Measurements from ENCODE around the gene AMACR.

Gene AMACR

DNA sequence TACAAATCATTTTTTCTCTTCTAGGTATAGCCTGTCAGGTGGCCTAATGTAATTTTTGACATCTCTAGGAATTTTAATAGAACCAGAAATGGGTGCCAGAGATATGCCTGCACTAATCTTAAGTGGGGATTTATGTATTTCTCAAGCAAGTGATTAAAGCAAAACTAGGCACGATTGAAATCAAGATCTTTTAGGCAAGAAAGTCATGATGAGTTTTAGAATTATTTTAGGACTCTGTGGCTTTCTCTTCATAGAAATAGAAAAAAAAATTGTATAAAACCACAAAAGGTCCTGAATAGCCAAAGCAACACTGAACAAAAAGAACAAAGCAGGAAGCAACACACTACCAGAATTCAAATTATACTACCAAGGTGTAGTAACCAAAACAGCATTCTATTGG is 952 bp upstream of the AMACR start:
- no peak for DNase-seq (ENCODE audit: low read depth in 1 of 2, low spot score in 1 of 2)

DNA sequence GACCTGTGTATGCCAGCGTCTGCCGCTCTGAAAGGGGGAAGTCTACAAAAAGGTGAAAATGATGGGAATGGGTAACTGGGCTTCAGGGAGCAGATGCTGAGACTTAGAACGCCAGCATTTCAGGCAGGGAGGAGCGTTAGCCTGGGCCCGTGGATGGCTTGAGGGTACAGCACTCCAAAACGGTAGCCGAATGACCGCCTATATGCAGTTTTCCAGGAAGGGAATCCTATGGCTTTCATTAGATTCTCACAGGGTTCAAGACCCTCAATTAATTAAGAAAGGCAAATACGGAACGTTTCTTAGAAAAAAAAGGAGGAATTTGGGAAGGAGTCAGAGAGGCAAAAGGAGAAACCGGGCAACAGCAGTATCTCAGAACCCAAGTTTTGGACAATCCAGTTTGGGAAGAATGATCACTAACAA is 639 bp downstream of the AMACR start:
- DNase-seq (ENCODE audit: low read depth in 1 of 2, low spot score in 1 of 2) = no peak

DNA sequence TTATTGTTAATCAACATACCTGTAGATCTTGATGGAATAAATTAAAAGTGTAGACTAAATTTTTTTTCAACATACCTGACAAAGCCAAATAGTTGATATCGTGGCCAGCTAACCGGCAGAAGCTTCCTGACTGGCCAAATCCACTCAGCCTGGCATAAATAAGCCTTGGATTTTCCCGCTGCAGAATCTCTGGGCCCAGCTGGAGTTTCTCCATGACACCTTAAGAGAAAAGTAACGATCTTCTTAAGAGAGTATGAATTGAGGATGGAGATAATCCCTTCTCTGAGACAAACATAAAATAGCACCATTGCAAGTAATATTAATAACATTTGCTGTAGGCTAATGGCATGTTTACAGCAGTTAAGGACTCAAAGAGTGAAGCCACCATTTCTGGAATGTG is 2.2 kb downstream of the AMACR start:
- DNase-seq (ENCODE audit: low read depth in 1 of 2, low spot score in 1 of 2) = no peak

DNA sequence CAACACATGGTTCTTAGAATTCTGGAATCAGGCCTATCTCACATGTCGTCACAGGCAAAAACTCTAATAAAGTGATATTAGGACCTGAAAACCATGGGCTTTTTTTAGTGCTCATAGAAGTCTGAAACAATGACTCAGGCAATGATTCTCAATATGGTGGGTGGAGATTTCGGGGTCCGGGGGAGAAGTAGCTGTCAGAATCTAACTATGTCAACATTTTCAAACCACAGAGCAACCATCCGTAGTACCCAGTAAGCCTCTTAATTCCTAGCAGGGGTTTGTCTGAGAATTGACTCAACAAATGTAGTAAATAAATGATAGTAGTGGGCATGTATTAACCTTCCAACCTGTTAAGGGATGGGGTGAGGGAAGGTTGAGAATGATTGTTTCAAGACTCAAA is 2.6 kb downstream of the AMACR start:
- DNase-seq (ENCODE audit: low read depth in 1 of 2, low spot score in 1 of 2) = no peak

DNA sequence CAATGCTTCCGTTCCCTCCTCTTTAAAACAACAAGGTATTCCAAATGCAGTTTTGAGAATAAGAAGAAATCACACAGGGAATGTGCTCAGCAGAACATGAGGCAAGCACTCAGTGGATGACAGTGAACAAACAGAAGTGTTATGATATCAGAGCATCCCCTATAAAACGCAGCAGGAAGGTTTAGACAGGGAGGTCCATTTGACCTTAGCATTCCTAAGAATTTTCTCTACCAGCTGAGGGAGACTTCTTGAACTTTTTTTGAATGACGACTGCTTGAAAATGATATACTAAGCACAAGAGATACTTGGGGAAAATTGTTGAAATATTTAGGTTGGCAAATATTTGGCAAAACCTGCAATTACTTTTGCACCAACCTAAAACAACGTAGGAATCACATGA is 3.9 kb downstream of the AMACR start:
- no peak for DNase-seq (ENCODE audit: low read depth in 1 of 2, low spot score in 1 of 2)

DNA sequence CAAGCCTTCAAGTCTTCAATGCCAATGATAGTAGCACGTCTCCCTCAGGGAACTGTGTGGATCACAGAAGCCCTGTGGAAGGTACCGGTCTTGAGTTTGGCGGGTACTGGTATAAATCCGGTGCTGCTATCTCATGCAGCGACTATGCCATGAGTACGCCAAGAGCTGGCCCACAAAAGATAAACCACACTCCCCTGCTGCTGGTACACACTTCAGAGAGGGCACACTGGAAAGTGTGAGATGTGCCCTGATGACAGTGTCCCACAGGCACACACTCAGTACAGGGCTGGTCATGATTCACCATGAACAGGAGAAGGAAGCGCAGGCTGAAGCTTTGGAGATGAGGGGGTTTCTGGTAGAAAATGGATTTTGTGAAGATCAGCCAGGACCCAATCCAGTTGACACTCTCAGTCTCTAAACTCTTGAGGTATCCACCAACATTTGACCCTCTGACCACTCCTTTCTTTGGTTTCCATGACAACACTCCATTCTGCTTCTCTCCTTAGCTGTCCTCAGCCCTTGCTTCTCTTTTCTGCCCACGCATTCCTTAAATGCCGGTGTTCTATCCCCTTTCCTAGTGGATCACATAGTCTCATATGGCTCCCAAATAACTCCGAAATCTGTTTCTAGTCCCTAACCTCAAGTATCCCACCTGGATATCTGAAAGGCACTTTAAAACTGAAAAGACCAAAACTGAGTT is 5.1 kb downstream of the AMACR start:
- DNase-seq (ENCODE audit: low read depth in 1 of 2, low spot score in 1 of 2) = no peak

DNA sequence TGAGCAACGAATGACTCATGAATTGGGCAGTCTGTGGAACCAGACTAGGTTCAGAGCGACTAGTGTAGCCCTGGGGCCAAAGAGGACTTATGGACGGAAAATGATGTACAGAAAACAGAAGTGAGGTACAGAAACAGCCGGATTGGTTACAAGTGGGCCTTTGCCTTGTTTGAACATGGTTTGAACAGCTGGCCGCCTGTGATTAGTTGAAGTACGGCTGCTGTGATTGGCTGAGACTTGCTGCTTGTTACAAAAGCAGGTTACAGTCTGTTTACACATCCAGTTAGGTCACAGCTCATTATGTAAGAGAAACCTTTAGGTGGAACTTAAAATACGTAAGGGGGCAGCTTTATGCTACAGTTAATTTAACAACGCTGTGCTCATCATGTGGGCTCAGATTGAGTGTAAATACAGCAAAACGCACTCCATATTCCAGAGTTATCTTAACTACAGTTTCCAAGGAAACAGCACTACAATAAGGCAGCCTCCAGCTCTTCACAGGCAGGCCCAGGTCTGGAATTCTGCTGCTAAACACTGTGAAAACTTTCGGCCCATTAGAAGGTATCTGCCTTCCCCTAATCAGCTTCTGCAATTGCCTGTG is 6.5 kb downstream of the AMACR start:
- DNase-seq (ENCODE audit: low read depth in 1 of 2, low spot score in 1 of 2) = no peak

DNA sequence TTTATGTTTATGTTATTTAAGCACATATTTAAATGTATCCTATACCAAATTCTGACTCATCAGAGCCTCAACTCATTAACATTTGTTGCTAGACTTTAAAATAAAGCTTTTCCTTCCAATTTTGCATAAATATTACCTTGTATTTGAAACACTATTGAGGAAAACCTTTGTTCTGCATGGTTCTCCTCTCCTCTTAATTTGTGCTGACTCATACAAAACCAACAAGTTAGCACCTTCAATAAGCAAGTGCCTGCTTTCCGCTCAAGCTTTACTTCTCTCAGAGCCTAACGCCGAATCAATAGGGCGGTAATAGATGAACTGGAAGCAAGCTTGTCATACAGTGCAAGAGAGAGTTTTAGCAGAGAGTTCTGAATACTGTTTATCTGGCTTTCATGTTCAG is 7.9 kb downstream of the AMACR start:
- no peak for DNase-seq (ENCODE audit: low read depth in 1 of 2, low spot score in 1 of 2)

DNA sequence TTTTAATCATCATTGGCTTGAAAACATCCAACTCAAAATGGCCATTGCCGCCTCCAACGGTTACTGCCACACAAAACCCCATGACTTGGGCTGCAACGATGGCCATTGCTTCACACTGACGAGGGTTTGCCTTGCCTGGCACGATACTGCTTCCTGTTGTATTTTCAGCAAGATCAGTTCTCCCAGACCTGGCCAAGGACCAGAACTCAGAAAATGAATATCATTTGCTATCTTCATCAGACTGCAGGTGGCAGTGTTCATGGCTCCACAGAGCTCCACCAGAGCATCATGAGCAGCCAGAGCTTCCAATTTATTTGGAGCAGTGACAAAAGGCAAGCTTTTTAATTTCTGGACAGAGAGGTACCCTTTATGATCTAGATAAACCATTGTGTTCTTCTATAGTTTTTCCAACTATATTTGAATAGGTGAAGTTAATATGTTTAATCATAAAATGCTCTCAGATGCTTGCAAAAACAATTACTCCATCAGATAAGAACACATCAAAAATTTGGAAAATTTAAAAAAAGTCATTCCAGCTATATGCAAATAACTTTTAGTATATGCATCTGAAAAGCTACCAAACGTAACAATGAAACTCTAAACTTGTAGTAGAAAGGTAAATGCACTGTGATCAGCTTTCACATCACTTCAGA is 10.4 kb downstream of the AMACR start:
- no peak for DNase-seq (ENCODE audit: low read depth in 1 of 2, low spot score in 1 of 2)

DNA sequence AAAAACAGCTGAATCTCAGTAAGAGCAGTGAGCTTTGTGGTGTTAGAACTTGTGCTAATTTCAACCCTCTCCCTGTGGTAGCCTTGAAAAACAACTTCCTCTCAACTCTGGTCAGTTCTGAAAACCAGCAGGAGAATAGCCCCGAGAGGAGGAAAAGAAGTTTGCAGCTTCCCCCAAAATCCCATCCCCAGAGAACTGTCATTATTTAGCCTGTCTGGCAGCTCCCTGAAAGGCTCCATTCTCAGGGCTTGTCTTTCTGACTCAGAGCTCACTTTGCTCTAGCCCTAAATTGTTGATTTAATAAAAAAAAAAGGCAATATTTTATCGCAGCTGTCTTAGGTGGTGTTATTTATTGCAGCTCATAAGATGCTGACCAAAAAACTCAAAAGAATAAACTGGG is 12.0 kb downstream of the AMACR start:
- DNase-seq (ENCODE audit: low read depth in 1 of 2, low spot score in 1 of 2) = no peak

DNA sequence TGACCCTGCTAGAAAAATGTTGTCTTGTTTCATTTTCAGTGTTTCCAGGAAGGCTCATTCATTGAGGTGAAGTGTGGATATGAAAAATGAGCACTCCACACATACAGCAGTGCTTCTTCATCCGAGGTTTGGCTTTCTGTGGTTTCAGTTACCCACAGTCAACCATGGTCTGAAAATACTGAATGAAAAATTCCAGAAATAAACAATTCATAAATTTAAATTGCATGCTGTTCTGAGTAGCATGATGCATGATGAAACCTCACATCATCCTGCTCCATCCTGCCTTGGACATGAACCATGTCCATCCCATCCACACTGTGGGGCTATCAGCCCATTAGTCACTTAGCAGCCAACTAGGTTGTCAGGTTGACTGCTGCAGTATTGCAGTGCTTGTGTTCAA is 13.0 kb downstream of the AMACR start:
- no peak for DNase-seq (ENCODE audit: low read depth in 1 of 2, low spot score in 1 of 2)

DNA sequence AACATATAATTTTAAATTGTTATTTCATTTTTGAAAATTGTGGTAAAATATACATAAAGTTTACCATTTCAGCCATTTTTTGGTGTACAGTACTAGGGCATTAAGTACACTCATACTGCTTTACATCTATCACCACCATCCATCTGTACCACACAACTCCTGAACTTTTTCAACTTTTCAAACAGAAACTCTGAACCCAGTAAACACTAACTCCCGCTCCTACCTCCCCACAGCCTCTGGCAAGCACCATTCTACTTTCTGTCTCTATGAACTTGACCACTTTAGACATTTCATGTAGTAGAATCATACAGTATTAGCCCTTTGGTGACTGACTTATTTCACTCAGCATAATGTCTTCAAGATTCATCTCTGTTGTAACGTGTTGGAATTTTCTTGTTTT is 15.0 kb downstream of the AMACR start:
- no peak for DNase-seq (ENCODE audit: low read depth in 1 of 2, low spot score in 1 of 2)

DNA sequence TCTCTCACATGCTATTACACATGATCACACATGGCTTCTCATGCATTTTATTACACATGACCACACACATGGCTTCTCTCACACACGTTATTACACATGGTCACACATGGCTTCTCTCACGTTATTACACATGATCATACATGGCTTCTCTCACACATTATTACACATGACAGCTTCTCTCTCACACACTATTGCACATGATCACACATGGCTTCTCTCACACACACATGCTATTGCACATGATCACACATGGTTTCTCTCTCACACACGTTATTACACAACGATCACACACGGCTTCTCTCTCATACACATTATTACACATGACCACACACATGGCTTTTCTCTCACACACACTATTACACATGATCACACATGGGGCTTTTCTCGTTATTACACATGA is 22.4 kb downstream of the AMACR start:
- DNase-seq (ENCODE audit: low read depth in 1 of 2, low spot score in 1 of 2) = no peak

DNA sequence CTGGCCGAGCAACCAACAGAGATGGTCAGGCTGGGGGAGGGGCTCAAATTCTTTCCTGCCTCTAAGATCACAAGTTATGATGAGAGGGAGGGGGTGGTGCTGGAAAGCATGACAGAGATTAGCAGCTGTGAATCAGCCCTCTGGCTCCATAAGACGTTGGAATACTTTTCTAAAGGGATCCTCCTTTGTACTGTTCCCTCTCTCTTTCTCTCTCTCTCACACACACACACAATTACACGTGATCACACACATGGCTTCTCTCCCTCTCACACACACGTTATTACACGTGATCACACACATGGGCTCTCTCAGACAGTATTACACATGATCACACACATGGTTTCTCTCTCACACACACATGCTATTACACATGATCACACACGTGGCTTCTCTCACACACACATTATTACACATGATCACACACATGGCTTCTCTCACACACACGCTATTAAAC is 23.2 kb downstream of the AMACR start, which contains the start of gene SLC45A2:
SLC45A2 (minus strand) TSS at position 23 of the 454 bp plus-strand sequence. CDS start 110 bp downstream, outside the sequence.
- no peak for DNase-seq (ENCODE audit: low read depth in 1 of 2, low spot score in 1 of 2)

DNA sequence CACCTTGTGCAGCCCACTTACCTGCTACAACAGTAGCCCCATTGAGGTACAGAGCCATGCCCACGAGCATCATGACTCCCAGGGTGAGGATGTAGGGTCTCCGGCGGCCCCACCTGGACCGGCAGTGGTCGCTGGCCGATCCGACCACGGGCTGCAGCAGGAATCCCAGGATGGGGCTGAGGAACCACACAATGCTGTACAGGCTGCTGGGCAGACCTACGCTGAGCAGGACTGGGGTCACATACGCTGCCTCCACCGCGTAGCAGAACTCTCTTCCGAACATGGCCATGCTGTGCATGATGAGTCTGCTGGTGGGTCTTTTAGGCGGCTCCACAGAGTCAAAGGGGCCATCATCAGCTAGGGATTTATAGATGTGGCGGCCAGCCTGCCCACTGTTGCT is 23.7 kb downstream of the AMACR start:
- no peak for DNase-seq (ENCODE audit: low read depth in 1 of 2, low spot score in 1 of 2)

DNA sequence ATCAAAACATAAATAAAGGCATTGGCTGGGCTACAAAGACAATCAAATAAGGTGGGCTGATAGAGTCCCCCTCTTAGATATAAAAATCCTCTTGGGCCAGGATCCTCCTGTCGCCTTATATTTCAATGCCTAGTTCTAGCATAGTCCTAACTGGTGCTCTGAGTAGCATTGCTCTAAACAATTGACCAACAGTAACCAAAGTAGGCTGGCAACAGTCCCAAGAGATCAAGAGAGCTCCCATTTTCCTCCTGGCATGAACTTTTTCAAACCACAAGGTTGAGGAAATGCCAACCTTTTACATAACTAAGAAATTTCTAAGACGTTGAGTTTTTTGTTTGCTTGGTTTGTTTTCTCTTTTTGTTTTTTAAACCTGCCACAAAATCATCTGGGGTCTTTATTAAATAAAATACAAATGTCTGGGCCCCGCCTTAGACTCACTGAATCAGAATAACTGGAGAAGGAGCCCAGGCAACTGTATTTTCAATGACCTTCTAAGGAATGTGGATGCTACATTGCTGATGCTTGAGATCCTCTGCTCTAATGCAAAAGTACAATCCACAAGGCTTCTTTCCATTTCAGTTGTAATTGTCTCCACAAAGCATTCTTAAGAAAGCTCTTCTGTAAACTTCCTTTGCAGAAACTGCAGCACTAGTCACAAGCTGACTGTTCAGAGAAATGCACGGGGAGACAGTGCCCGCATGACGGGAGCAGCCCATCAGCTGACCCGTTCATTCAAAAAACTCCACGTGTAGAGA is 26.3 kb downstream of the AMACR start:
- DNase-seq (ENCODE audit: low read depth in 1 of 2, low spot score in 1 of 2) = no peak

DNA sequence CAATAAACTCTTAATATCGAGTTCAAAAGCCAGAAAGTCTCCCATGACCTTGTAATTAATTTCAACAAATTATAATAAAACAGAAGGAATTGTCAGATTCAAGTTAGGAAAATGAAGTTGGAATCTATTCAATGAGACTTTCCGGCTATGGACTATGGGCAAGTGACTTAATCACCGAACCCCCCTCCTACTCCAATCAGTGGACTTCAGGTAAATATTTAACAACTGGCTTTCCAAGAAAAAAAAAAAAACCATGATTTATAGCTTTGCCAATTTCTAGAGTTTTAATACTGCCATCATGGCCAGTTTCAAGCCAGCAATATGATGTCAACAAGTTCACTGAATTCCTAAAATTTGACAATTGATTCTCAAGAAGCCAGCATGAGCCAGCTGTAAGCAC is 27.8 kb downstream of the AMACR start:
- no peak for DNase-seq (ENCODE audit: low read depth in 1 of 2, low spot score in 1 of 2)

DNA sequence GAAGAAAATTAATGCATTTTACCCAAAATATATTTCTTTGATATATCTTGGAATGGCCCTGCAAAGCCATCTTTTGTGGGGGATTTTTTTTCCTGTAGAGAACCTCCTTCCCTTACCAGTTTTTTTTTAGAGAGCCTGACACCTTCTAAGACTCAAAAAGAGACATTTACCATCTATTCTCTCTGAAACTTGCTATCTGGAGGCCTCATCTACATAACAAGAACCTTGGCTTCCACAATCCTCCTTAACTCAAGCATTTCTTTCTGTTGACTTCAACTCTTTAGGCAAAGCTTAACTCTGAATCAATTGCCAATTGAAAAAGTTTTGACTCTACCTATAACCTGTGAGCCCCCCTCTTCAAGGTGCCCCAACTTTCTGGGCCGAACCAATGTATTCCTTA is 29.5 kb downstream of the AMACR start:
- DNase-seq (ENCODE audit: low read depth in 1 of 2, low spot score in 1 of 2) = no peak

DNA sequence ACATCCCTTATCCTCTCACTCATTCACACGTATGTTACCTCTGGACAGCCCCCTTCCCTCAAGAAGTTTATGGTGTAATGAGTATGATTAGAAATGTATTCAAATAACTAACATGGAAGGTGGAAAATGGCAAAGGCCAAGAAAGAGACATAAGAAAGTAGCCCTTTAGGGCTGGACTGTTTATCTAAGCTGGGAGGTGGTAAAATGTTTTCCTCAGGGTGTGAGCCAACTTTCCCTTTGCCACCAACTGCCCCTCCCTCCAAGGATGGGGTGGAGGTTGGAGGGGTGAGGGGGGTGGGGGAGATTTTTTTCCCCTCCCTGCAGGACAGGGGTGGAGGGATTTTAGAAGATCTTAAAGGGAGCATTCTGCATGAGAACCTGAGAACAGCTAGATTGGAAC is 31.5 kb downstream of the AMACR start:
- DNase-seq (ENCODE audit: low read depth in 1 of 2, low spot score in 1 of 2) = no peak

DNA sequence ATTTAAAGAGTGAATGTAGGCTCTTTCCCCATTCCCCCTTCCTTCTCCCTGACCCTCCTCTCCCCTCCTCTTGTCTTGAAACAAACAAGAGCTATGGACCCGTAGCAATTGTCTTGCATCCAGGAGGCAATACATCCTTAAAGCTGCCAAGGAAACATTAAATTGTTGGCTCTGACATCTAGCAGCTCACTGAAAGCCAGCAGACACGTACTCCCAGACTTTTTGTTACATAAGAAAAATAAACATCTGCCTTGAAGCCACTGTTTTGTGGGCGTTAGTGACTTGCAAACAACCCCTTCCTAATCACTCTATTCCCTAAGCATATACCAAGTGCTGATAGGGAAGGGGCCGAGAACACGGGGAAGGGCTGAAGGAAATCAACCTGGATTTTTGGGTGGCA is 32.0 kb downstream of the AMACR start:
- DNase-seq (ENCODE audit: low read depth in 1 of 2, low spot score in 1 of 2) = no peak

DNA sequence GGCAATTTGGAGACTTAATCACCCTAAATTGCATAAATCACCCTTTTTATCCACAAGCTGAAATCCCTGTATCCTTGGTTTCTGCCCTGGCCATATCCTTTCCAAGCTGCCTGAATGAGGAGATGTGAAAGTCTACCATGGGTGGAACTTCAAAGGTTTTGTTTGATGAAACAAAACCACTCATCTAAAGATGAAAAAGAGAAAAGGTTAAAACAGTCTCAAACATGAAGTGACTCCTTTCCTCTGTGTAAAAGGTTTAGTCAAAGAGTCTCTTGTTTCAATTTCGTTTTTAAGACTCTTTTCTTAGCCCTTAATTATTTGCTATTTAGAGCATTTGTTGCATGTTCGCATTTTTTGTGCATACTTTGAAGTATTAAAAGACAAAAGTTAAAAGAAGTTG is 34.6 kb downstream of the AMACR start:
- no peak for DNase-seq (ENCODE audit: low read depth in 1 of 2, low spot score in 1 of 2)

Measured in stimulated activated CD4-positive, alpha-beta T cell treated with anti-CD3 and anti-CD28 coated beads, Interleukin-15, amount 100 ng/mL, for 1 hour (primary cell).